GM18520 (cell line): ENCODE data around the gene PDE11A.

Source experiments
- ATAC-seq: cut with Tn5 transposase; IDR thresholded peaks from one replicate; pipeline ENCODE4 v1.9.1; 2021; ENCODE audit not compliant: unreplicated experiment

PDE11A gene

GRCh38 chr2:177675350-177675821, 397.2 kb downstream of the PDE11A start:
- no peak for ATAC-seq

DNA sequence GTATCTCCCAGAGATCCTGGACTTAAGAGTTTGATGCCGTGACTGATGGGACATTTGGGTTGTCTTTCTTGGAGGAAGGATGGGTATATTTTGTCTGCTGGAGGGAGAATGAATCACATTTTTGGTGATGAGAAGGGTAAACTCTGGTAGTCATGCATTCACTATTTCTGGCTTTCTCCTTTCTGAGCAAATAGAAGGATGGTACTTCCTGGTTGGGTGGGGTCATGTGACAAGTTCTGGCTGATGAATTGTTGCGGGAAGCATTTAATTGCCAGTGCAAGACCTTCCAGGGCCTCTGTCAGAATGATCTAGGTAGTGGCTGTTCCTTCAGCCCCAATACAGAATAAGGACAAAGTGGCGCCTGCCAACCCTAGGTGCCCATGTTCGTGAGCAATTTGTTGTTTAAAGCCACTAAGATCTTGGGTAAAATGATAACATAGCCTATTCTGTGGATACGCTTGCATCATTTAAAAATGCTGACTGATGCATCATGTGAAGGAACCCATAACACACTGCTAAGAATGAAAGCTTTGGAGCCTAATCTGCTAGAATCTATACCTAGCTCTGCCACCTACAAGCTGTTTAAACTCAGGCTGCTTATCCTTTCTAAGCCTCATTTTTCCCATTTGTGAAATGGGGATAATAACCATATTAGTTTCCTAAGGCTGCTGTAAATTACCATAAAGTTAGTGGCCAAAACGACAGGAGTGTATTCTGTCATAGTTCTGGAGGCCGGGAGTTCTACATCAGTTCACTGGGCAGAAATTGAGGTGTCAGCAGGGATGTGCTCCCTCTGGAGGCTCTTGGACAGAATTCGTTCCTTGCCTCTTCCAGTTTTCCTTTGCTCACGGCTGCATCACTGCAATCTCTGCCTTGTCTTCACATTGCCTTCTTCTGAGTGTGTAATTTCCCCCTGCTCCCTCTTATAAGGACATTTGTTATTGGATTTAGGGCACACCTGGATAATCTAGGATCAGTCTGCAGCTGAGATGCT, 398.7 kb downstream of the PDE11A start:
- ATAC-seq: no peak

DNA sequence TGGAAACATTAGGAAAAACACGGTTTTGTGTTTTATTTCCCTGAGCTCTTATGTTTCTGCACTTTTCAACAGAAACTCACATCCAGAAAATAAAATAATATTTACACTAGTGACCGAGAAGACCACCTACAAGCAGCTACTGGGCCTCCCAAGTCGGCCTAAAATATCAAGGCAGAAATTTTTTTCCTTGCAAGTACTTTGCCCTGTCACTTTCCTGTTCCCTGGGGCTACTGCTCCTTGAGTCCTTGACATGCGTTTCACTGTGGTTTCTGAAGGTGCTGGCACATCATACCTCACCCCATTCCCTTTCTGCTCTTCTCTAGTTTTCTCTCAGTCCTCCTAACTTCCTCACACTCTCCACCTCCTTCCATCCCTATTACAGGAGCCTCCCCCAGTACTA, 400.9 kb downstream of the PDE11A start:
- ATAC-seq: no peak

DNA sequence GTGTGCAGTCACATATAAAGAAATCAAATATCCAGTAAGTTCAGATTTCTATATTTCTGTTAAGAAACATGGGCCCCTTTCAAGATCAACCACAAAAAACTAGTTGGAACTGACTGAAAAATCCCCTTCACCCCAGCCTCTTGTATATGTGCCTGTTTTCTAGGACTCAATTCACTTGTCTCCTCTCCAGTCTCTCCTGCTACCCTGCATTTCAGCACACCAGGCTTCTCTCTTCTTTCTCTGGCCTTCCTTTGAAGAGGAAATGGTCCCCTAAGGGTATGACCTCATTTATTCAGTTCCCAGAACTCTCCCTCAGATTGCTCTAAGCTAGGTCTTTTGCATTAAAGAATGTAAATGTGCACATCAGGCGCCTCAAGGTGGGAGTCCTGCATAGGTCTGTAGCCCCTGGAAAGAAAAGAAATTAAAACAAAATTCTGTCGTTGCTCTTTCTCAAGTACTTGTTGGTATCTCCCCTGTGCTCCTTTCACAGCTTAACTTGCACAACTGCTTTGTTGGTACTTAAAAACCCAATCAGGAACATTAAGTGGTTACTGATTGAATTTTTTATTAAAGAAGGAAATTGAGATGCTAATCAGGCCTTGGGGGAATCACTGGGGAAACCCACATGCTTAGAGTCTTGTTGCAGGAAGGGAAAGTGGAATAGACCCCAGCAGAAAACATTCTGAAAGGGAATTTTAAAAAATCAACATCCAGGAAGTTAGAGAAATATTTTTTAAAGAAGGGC, 401.6 kb downstream of the PDE11A start:
- no peak for ATAC-seq

DNA sequence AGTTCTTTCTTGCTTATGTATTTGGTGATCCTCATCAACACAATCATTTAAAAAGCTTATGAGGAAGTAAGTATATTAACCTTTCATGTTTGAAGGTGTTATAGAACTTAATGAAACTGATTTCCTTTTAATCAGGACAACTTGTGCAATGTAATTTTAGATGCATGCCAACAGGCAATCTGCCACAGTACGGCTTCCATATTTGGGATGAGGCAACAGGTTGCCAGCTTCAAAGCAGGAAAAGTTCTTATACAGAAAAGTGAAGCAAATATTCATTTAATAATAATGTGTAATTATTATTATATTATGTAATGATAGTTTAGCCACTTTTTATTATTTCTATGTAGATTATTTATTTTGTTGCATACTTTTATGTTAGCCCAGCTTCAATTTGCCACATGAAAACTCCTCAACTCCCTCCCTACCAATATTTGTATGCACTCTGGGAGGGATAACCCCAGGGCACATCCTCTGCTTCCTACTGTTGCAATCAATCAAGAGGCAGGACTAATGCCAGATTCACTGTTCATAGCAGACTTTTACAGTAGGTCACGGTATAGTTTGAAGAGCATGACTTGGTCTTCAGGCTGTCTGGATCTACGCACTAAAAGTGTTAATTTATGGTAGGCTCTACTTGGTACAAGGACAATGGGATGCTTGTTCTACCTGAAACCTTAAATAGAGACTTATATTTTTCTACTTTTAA, 402.8 kb downstream of the PDE11A start:
- no peak for ATAC-seq

DNA sequence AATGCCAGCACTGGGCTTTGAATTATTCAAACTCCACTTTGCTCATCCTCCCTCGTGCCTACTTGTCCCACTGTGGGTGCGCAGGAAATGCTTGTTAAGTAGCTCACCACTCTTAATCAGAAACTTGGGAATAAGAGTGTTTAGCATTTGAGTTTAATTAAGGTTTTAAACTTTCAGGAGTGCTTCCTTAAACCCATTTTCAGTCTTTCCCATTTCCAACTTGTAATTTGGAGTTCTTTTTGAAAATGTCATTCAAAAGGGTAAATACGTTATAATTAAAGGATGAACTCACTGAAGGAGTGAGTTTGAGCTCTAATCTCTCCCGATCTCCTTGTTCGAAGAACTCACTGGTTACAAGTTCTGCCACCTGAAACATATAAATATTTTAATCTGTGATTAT, 403.4 kb downstream of the PDE11A start:
- no peak for ATAC-seq

DNA sequence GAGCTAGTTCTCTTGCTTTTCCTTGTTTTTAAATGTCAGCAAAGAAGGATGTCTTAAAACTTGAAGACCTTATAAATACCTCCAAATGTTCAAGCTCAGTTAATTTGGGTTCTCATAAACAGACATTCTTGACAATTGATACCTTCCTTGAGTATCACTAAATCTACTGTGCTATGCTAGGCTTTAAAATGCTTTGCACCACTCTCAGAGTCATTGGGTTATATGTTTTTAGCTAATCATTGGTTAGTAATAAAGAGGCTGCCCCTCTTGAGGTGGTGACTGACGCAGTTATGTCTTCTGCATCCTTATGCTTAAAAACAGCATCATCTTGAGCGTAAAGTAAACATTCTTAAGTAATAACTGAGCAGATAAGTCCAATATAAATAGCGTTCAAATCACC, 404.0 kb downstream of the PDE11A start:
- ATAC-seq: no peak

- ATAC-seq: no peak
These were observed 405.0 kb downstream of the PDE11A start for GRCh38 chr2:177667626-177668025.

DNA sequence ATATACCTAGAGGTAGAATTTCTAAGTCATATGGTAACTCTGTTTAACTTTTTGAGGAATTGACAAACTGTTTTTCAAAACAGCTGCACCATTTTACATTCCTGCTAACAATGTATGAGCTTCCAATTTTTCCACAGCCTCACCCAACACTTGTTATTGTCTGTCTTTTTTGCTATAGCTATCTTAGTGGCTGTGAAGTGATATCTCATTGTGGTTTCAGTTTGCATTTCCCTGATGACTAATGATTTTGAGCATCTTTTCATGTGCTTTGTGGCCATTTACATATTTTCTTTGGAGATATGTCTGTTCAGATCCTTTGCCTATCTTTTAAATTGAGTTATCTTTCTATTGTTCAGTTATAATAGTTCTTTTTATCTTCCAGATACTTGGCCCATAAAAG, 406.2 kb downstream of the PDE11A start:
- ATAC-seq: no peak

GRCh38 chr2:177665948-177666347, 406.6 kb downstream of the PDE11A start:
- no peak for ATAC-seq

GRCh38 chr2:177665328-177665727, 407.2 kb downstream of the PDE11A start:
- no peak for ATAC-seq

DNA sequence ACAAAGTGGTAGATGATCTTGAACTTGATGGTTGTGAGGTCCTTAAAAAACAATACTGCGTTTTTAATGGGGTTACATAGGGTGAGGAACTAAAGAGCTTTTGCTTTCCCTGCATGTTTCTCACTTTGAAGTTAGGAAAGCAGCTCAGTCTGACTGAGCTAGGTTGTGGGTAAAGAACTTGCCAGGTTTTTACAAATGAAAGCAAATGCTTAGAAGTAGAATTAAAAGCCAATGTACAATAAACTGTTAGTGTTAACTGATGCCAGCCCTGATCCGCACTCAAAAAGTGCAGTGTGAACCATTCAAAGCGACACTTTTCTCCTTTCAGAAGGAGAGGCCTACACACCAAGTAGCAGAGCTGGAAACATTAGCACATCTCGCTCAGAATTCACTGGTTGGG, 409.7 kb downstream of the PDE11A start:
- no peak for ATAC-seq

GRCh38 chr2:177660742-177661141, 411.8 kb downstream of the PDE11A start:
- ATAC-seq: no peak

- ATAC-seq: no peak
These were observed 414.3 kb downstream of the PDE11A start for GRCh38 chr2:177658309-177658708.

GRCh38 chr2:177651833-177652232, 420.7 kb downstream of the PDE11A start:
- no peak for ATAC-seq

DNA sequence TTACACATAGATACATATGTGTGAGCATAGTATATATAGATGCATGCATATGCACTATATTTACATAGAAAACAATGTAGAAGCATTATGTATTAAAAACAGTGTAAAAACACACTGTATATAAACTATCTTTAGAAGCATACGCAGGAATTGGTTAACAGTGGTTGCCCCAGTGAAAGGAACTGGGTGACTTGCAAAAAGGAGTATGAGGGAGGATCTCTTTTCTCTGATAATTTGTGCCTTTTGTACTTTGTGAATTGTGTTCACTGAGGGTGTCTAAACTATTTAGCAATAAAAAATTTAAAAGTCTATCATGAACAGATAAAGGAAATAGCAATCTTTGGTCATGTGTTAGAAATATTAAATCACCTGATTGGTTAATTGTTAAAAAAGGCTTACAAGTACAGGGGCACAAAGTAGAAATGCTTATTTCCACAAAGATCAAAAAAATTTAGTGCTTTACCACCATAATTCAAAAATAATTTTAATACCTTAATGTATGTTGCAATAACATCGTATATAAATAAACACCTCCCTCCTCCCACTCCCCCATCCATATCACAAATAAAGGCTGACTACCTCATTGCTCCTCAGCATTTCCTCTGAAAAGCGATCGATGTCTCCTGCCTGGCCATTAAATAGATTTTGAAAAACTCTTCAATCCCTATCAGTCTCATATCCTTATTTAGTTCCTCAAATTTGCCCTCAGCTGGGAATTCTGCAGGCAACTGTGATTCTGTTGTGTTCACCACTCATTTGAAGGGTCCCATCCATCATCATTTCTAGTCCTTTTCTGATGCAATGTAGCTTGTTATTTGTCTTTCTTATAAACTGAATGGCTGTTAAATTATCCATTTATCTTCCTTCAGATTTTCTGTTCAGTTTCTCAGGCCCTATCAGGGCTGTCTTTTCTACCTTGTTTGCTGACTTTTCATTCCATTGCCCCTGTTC, 422.7 kb downstream of the PDE11A start:
- no peak for ATAC-seq

GRCh38 chr2:177646791-177647190, 425.8 kb downstream of the PDE11A start:
- ATAC-seq: no peak

DNA sequence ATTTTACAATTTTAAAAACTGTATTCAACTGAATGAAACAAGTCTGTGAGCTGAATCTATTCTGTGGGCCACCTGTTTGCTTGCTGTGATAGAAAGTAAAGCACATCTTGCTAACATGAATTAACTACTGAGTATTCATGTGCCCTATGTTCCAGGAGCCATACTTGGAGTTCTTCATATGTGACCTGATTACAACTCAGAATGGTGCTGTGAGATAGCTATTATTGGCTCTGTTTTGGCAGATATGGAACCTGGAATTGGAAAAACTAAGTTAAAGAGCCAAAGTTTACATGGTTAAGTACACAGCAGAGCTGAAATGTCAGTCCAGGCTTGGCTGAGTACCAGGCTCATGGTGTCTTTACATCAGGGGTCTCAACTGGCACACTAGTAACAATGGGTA, 426.3 kb downstream of the PDE11A start:
- no peak for ATAC-seq

GRCh38 chr2:177641331-177641730, 431.2 kb downstream of the PDE11A start:
- ATAC-seq: no peak

DNA sequence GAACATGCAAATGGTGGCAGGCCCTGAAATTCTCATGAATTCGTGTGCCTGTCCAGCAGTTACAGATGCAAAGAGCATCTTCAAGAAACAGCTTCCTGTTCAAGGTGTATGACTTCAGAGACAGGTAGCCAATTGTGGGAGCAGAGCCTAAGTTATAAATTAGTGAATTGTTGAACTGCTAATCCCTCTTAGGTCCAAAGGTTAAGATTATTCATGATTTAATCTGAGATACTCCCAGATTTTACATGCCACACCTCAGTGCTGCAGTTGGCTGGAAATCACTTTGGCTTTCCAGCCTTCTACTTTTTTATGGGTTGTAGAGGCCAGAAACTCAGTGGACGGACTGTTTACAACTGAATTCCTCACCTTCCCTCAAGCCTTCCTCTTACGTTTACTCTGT, 432.2 kb downstream of the PDE11A start:
- no peak for ATAC-seq
